H1 (cell line): ENCODE measurements around the gene MELK. TPM values are rescaled to one million over a fixed set of nuclear protein-coding genes. Genes with fewer than 3 reads are reported as not detected.

Experiments used
- CTCF ChIA-PET: fragments of 300-600 bp; sonication (Branson Sonifier 250); formaldehyde crosslinking; loops from one replicate; lab custom pipeline; 2021; ENCODE audit not compliant: partially characterized antibody; lab: Charles Lee
- POLR2A ChIA-PET: fragments of 300-600 bp; sonication (Branson Sonifier 250); formaldehyde crosslinking; loops from one replicate; lab custom pipeline; 2021; ENCODE audit warnings: inconsistent platforms; ENCODE audit not compliant: partially characterized antibody; lab: Charles Lee
- DNase-seq, 2 experiments: peaks; one replicate each; pipeline versions ENCODE4 v3.0.0 to v3.0.0-alpha.2; 2010 to 2022; ENCODE audit warnings: low spot score in 2 of 2, low read depth in 1 of 2, mixed read lengths in 1 of 2
- FAIRE-seq: peaks from 2 replicates; lab custom pipeline; 2011; peaks lifted over from hg19 to GRCh38; lab: Jason Lieb, UNC
- H2AFZ ChIP-seq: 2 replicates; pipeline ENCODE4 v1.8.1; 2012; ENCODE audit warnings: low read length, inconsistent platforms
- H2AK5ac ChIP-seq: 2 replicates; pipeline ENCODE4 v1.6.1; 2013; ENCODE audit warnings: low read depth, low read length
- H2BK120ac ChIP-seq: replicated peaks from 2 replicates; pipeline ENCODE3; 2013; ENCODE audit warnings: low read depth, low read length, inconsistent platforms
- H2BK12ac ChIP-seq: 2 replicates; pipeline ENCODE4 v1.6.1; 2013; ENCODE audit warnings: low read depth, low read length
- H2BK15ac ChIP-seq: 2 replicates; pipeline ENCODE4 v1.6.1; 2013; ENCODE audit warnings: low read length
- H2BK20ac ChIP-seq: 2 replicates; pipeline ENCODE4 v1.6.1; 2013; ENCODE audit warnings: low read length
- H2BK5ac ChIP-seq: 2 replicates; pipeline ENCODE4 v1.6.1; 2013; ENCODE audit warnings: low read depth, low read length
- H3K14ac ChIP-seq: 2 replicates; pipeline ENCODE4 v1.6.1; 2013; ENCODE audit warnings: inconsistent platforms; ENCODE audit not compliant: insufficient read length
- H3K18ac ChIP-seq: 2 replicates; pipeline ENCODE4 v1.6.1; 2013; ENCODE audit warnings: low read length; ENCODE audit errors: extremely low read depth
- H3K23ac ChIP-seq: 2 replicates; pipeline ENCODE4 v1.6.1; 2013; ENCODE audit warnings: inconsistent platforms; ENCODE audit not compliant: insufficient read length
- H3K23me2 ChIP-seq: 2 replicates; pipeline ENCODE4 v1.6.1; 2013; ENCODE audit warnings: low read depth, low read length
- H3K27ac ChIP-seq: 2 replicates; pipeline ENCODE4 v1.6.1; 2011; ENCODE audit warnings: low read depth, low read length, inconsistent platforms
- H3K27me3 ChIP-seq, 4 experiments: replicated peaks in 1 of 4; 1 replicate in 1 of 4; 2 replicates in 3 of 4; pipeline versions ENCODE4 v1.6.1 to v1.8.1; 2011 to 2013; ENCODE audit warnings: low read length in 3 of 4, mild to moderate bottlenecking in 3 of 4, inconsistent platforms in 2 of 4, mixed read lengths in 2 of 4, moderate library complexity in 1 of 4; ENCODE audit not compliant: control insufficient read depth in 3 of 4, insufficient read depth in 3 of 4; ENCODE audit errors: extremely low read depth in 1 of 4
- H3K36me3 ChIP-seq, 4 experiments: 2 replicates each; pipeline versions ENCODE4 v1.6.1 to v1.8.1; 2011 to 2013; ENCODE audit warnings: mild to moderate bottlenecking in 4 of 4, low read length in 3 of 4, moderate library complexity in 2 of 4, control low read depth in 1 of 4, inconsistent platforms in 1 of 4; ENCODE audit not compliant: insufficient read depth in 4 of 4, control insufficient read depth in 2 of 4
- H3K4ac ChIP-seq: replicated peaks from 2 replicates; pipeline ENCODE3; 2013; ENCODE audit warnings: low read length, low read depth, mixed read lengths, inconsistent platforms; ENCODE audit not compliant: insufficient read length
- H3K4me1 ChIP-seq, 4 experiments: replicated peaks in 1 of 4; 1 replicate in 1 of 4; 2 replicates in 3 of 4; pipeline versions ENCODE4 v1.6.1 to v1.8.1; 2011 to 2013; ENCODE audit warnings: low read length in 3 of 4, inconsistent platforms in 2 of 4, mixed read lengths in 1 of 4; ENCODE audit not compliant: insufficient read depth in 4 of 4, control insufficient read depth in 3 of 4
- H3K4me2 ChIP-seq, 2 experiments: 2 replicates each; pipeline versions ENCODE4 v1.6.1 to v1.8.1; 2011 to 2013; ENCODE audit warnings: low read depth in 2 of 2, low read length in 2 of 2, control low read depth in 1 of 2, inconsistent platforms in 1 of 2, mild to moderate bottlenecking in 1 of 2; ENCODE audit not compliant: insufficient read depth in 1 of 2
- H3K4me3 ChIP-seq, 4 experiments: fragments of 200-600, 300-600 bp in 1 of 4; sonication (generic), shearing (Covaris generic), sonication (Bioruptor Twin) in 1 of 4; 2 replicates each; pipeline versions ENCODE4 v1.5.1 to v1.8.1; 2011 to 2016; ENCODE audit warnings: low read length in 4 of 4, low read depth in 3 of 4, control low read depth in 2 of 4, inconsistent platforms in 2 of 4, mild to moderate bottlenecking in 2 of 4, mixed read lengths in 1 of 4, moderate library complexity in 1 of 4; ENCODE audit not compliant: insufficient read depth in 2 of 4; ENCODE audit errors: extremely low read depth in 1 of 4
- H3K56ac ChIP-seq: replicated peaks from 2 replicates; pipeline ENCODE3; 2013; ENCODE audit warnings: low read depth, mild to moderate bottlenecking, mixed read lengths, low read length, inconsistent platforms; ENCODE audit not compliant: insufficient read length
- H3K79me1 ChIP-seq: 2 replicates; pipeline ENCODE4 v1.6.1; 2013; ENCODE audit warnings: low read depth, low read length, control low read depth
- H3K79me2 ChIP-seq, 2 experiments: 2 replicates each; pipeline versions ENCODE4 v1.6.1 to v1.8.1; 2012 to 2013; ENCODE audit warnings: low read length in 2 of 2, mild to moderate bottlenecking in 2 of 2, inconsistent platforms in 1 of 2; ENCODE audit not compliant: insufficient read depth in 2 of 2, control insufficient read depth in 1 of 2
- H3K9ac ChIP-seq, 4 experiments: replicated peaks in 1 of 4; 1 replicate in 1 of 4; 2 replicates in 3 of 4; pipeline versions ENCODE4 v1.6.1 to v1.8.1; 2011 to 2013; ENCODE audit warnings: low read depth in 3 of 4, low read length in 3 of 4, control low read depth in 2 of 4, mild to moderate bottlenecking in 2 of 4, moderate library complexity in 2 of 4, inconsistent platforms in 1 of 4; ENCODE audit errors: extremely low read depth in 1 of 4
- H3K9me3 ChIP-seq, 2 experiments: 2 replicates each; pipeline versions ENCODE4 v1.6.1 to v1.8.1; 2012 to 2013; ENCODE audit warnings: mild to moderate bottlenecking in 2 of 2, moderate library complexity in 2 of 2, control low read depth in 1 of 2, inconsistent platforms in 1 of 2, low read depth in 1 of 2, low read length in 1 of 2, mixed read lengths in 1 of 2; ENCODE audit not compliant: insufficient read depth in 2 of 2
- H4K20me1 ChIP-seq, 2 experiments: replicated peaks in 1 of 2; 2 replicates each; pipeline versions ENCODE3 to v1.8.1; 2011 to 2013; ENCODE audit warnings: inconsistent platforms in 2 of 2, low read length in 2 of 2, mild to moderate bottlenecking in 1 of 2; ENCODE audit not compliant: insufficient read depth in 2 of 2, control insufficient read depth in 1 of 2
- H4K5ac ChIP-seq: 2 replicates; pipeline ENCODE4 v1.6.1; 2013; ENCODE audit warnings: low read length, low read depth, mixed read lengths, inconsistent platforms; ENCODE audit not compliant: insufficient read length
- H4K8ac ChIP-seq: 2 replicates; pipeline ENCODE4 v1.8.0; 2013; ENCODE audit warnings: mild to moderate bottlenecking, moderate library complexity, low read length, inconsistent platforms; ENCODE audit not compliant: insufficient read depth; ENCODE audit errors: extremely low read depth
- H4K91ac ChIP-seq: replicated peaks from 2 replicates; pipeline ENCODE3; 2013; ENCODE audit warnings: low read length, mixed read lengths, inconsistent platforms; ENCODE audit not compliant: insufficient read length
- RXRA ChIP-seq: IDR thresholded peaks from 2 replicates; pipeline ENCODE4 v1.6.1; 2011; ENCODE audit warnings: low read depth, mild to moderate bottlenecking, low read length, moderate library complexity; ENCODE audit not compliant: insufficient read depth
- polyA plus RNA-seq, 7 experiments: library from polyadenylated mRNA; depleted of rRNA in 3 of 7; stranded (reverse) in 5 of 7; unstranded in 2 of 7; fragments of >200 nt in 5 of 7; fragments of 200-250 nt in 2 of 7; gene quantifications; 1 replicate in 5 of 7; 2 replicates in 1 of 7; 4 replicates in 1 of 7; pipeline versions ENCODE4 v1.2.1 to v1.2.3, GENCODE V29; 2011 to 2013; ENCODE audit warnings: missing spikeins in 2 of 7, mixed read lengths in 2 of 7
- total RNA-seq: library from RNA; stranded (reverse); fragmentation: NEBNext Ultra II Directional; extraction: Animal tissue kit (Norgen Biotek cat#: 25700); gene quantifications from 2 replicates; pipeline ENCODE4 v1.2.1, GENCODE V29; 2021

MELK gene
- total and polyA plus RNA-seq, 2 of the 8 experiments (the other 6 are each of a cell fraction or from before 2014, with no cell fraction given), result 26.2 to 53.1 TPM

GRCh38 chr9:36704148-36704547 is 131.5 kb downstream of the MELK start:
- Histone ChIP-seq H3K4me1 (no peaks in the 10 kb centered on the region), H4K8ac (no peak overlapping the region), H3K56ac (no peak overlapping the region), H3K36me3 (no peaks in the 10 kb centered on the region), H2BK12ac (no peak overlapping the region), H3K23ac (no peak overlapping the region), H3K27me3 (no peaks in the 10 kb centered on the region), H3K27ac (no peak overlapping the region), H2AK5ac (no peak overlapping the region), H3K23me2 (peaks cover 2% of the 10 kb centered on the region; the same call in 1 of the 2 replicates), H2BK20ac (no peak overlapping the region), H2BK120ac (no peak overlapping the region), H4K5ac (no peak overlapping the region), H3K79me2 (no peaks in the 10 kb centered on the region), H3K18ac (no peak overlapping the region), H3K4me3 (no peak overlapping the region), H2BK5ac (no peak overlapping the region), H3K9ac (no peak overlapping the region), H2BK15ac (no peak overlapping the region), H4K91ac (no peak overlapping the region), H2AFZ (no peak overlapping the region), H3K9me3 (peaks cover 2 to 11% of the 10 kb centered on the region in 2 experiments; a peak in 2 of 4 replicates), H4K20me1 (no peaks in the 10 kb centered on the region), H3K4ac (no peak overlapping the region), H3K79me1 (no peaks in the 10 kb centered on the region), H3K14ac (no peak overlapping the region), H3K4me2 (no peak overlapping the region)
- DNase-seq (no peak), FAIRE-seq (no peak)
- ChIA-PET CTCF (no interaction called here), POLR2A (no interaction called here)
- no peak for TF ChIP-seq RXRA
